Tibial nerve (tissue), 4 donors: ENCODE data around the gene KLHL22.

Experiments used
- CTCF ChIP-seq, 5 experiments: fragments of 200-600 bp in 3 of 5; fragments of 450-650 bp in 2 of 5; sonication (generic) in 3 of 5; IDR thresholded peaks; one replicate each; pipeline ENCODE4 v1.5.1; 2016 to 2019; ENCODE audit warnings: antibody characterized with exemption in 5 of 5, mild to moderate bottlenecking in 3 of 5, moderate library complexity in 2 of 5
- EP300 ChIP-seq, 2 donors: sonication (generic); formaldehyde crosslinking; IDR thresholded peaks; one replicate each; pipeline ENCODE4 v1.6.1; 2017; ENCODE audit warnings: antibody characterized with exemption in 2 of 2, mild to moderate bottlenecking in 1 of 2

- TF ChIP-seq CTCF (IDR thresholded peaks at IDR 0.05) = no peak
- no peak for TF ChIP-seq EP300 (IDR thresholded peaks at IDR 0.05)
Measured at GRCh38 chr22:20508815-20509271, 13.2 kb upstream of the KLHL22 start.
